GM23338 (cell line): ENCODE results near the gene KPNA4. TPM values are rescaled to one million over a fixed set of nuclear protein-coding genes. Genes with fewer than 3 reads are reported as not detected.

Source experiments
- ATAC-seq: fragments of 200-7000 bp; cut with Tn5 transposase; 3 replicates; pipeline ENCODE4 v1.9.1; 2020
- DNase-seq: peaks from one replicate; pipeline ENCODE4 v3.0.0-alpha.2; 2015; ENCODE audit warnings: low spot score
- H2AFZ ChIP-seq: fragments of 200-600 bp; sonication (generic); 2 replicates; pipeline ENCODE4 v1.8.0; 2016; ENCODE audit warnings: antibody characterized with exemption, mild to moderate bottlenecking, moderate library complexity
- H3F3A ChIP-seq: fragments of 200-600 bp; sonication (generic); replicated peaks from 2 replicates; pipeline ENCODE4 v1.8.0; 2017; ENCODE audit warnings: antibody characterized with exemption, mixed run types, low read depth
- H3K27ac ChIP-seq: fragments of 200-600 bp; sonication (generic); 2 replicates; pipeline ENCODE4 v1.6.1; 2016; ENCODE audit warnings: low read depth
- H3K27me3 ChIP-seq: fragments of 200-600 bp; sonication (generic); 2 replicates; pipeline ENCODE4 v1.8.0; 2016; ENCODE audit warnings: mild to moderate bottlenecking, mixed run types, moderate library complexity; ENCODE audit not compliant: insufficient read depth
- H3K36me3 ChIP-seq: fragments of 200-600 bp; sonication (generic); 2 replicates; pipeline ENCODE4 v1.8.0; 2016; ENCODE audit warnings: mild to moderate bottlenecking; ENCODE audit not compliant: insufficient read depth
- H3K4me1 ChIP-seq: fragments of 200-600 bp; sonication (generic); 2 replicates; pipeline ENCODE4 v1.8.0; 2016; ENCODE audit warnings: mild to moderate bottlenecking, moderate library complexity; ENCODE audit not compliant: insufficient read depth
- H3K4me2 ChIP-seq: fragments of 200-600 bp; sonication (generic); 2 replicates; pipeline ENCODE4 v1.7.1; 2017; ENCODE audit warnings: mixed run types
- H3K4me3 ChIP-seq: fragments of 200-600 bp; sonication (generic); 2 replicates; pipeline ENCODE4 v1.6.1; 2016; ENCODE audit warnings: mixed run types
- H3K79me2 ChIP-seq: fragments of 200-600 bp; sonication (generic); replicated peaks from 2 replicates; pipeline ENCODE4 v1.8.0; 2017; ENCODE audit warnings: mild to moderate bottlenecking; ENCODE audit not compliant: insufficient read depth
- H3K9me2 ChIP-seq: fragments of 200-600 bp; sonication (generic); 2 replicates; pipeline ENCODE4 v1.8.0; 2017; ENCODE audit not compliant: insufficient read depth
- H4K20me1 ChIP-seq: fragments of 200-600 bp; sonication (generic); replicated peaks from 2 replicates; pipeline ENCODE4 v1.8.0; 2017; ENCODE audit warnings: mild to moderate bottlenecking; ENCODE audit not compliant: insufficient read depth
- H3K27ac Mint-ChIP-seq: 2 replicates; pipeline ENCODE4 v1.8.0; 2020; ENCODE audit warnings: inconsistent platforms, mild to moderate bottlenecking, moderate library complexity, mixed read lengths
- H3K27me3 Mint-ChIP-seq: 3 replicates; pipeline ENCODE4 v1.8.0; 2022; ENCODE audit warnings: low read depth, mild to moderate bottlenecking, moderate library complexity, mixed read lengths, inconsistent platforms; ENCODE audit not compliant: insufficient read depth, poor library complexity
- H3K36me3 Mint-ChIP-seq: 3 replicates; pipeline ENCODE4 v1.8.0; 2021; ENCODE audit warnings: low read depth, mild to moderate bottlenecking, inconsistent platforms, moderate library complexity, mixed read lengths
- H3K4me1 Mint-ChIP-seq: 3 replicates; pipeline ENCODE4 v1.8.0; 2020; ENCODE audit warnings: mild to moderate bottlenecking, inconsistent platforms, mixed read lengths
- H3K4me3 Mint-ChIP-seq: 3 replicates; pipeline ENCODE4 v1.8.0; 2021; ENCODE audit warnings: moderate library complexity, mild to moderate bottlenecking, inconsistent platforms, mixed read lengths
- H3K9me3 Mint-ChIP-seq: 3 replicates; pipeline ENCODE4 v1.8.0; 2020; ENCODE audit warnings: moderate library complexity, mild to moderate bottlenecking, inconsistent platforms, mixed read lengths
- CREB1 ChIP-seq: fragments of 250-450 bp; sonication (Bioruptor Pico); IDR thresholded peaks from 2 replicates; pipeline ENCODE4 v1.5.0; 2020; ENCODE audit warnings: low read depth, mild to moderate bottlenecking, moderate library complexity
- CTCF ChIP-seq, 2 experiments: fragments of 200-600 bp in 1 of 2; sonication (generic) in 1 of 2; conservative IDR thresholded peaks; 2 replicates each; pipeline versions ENCODE4 v1.5.1 to v1.6.1; 2016 to 2017; ENCODE audit warnings: antibody characterized with exemption in 2 of 2, low read depth in 2 of 2, mild to moderate bottlenecking in 2 of 2, moderate library complexity in 1 of 2
- EZH2 ChIP-seq: fragments of 200-600 bp; sonication (generic); IDR thresholded peaks from one replicate; pipeline ENCODE4 v1.8.0; 2017; ENCODE audit warnings: antibody characterized with exemption, mild to moderate bottlenecking, low read depth; ENCODE audit not compliant: unreplicated experiment
- EZH2phosphoT487 ChIP-seq: fragments of 200-600 bp; sonication (generic); IDR thresholded peaks from one replicate; pipeline ENCODE4 v1.8.1; 2018; ENCODE audit warnings: antibody characterized with exemption; ENCODE audit not compliant: unreplicated experiment
- JUNB ChIP-seq: IDR thresholded peaks from one replicate; pipeline ENCODE4 v1.6.1; 2016; ENCODE audit warnings: antibody characterized with exemption; ENCODE audit not compliant: unreplicated experiment
- NANOG ChIP-seq: IDR thresholded peaks from 2 replicates; pipeline ENCODE4 v1.6.1; 2016; ENCODE audit warnings: antibody characterized with exemption, borderline replicate concordance
- POLR2AphosphoS5 ChIP-seq: IDR thresholded peaks from 2 replicates; pipeline ENCODE4 v1.6.1; 2016; ENCODE audit warnings: antibody characterized with exemption, low read depth
- REST ChIP-seq: IDR thresholded peaks from one replicate; pipeline ENCODE4 v1.6.1; 2018; ENCODE audit warnings: antibody characterized with exemption; ENCODE audit not compliant: unreplicated experiment
- STAT1 ChIP-seq: IDR thresholded peaks from one replicate; pipeline ENCODE4 v1.6.1; 2016; ENCODE audit warnings: antibody characterized with exemption; ENCODE audit not compliant: unreplicated experiment
- ZNF331 ChIP-seq: fragments of 250-450 bp; sonication (Bioruptor Pico); IDR thresholded peaks from 2 replicates; pipeline ENCODE4 v1.5.0; 2020; ENCODE audit warnings: low read depth, mild to moderate bottlenecking, moderate library complexity
- ZNF462 ChIP-seq: fragments of 250-450 bp; sonication (Bioruptor Pico); IDR thresholded peaks from 2 replicates; pipeline ENCODE4 v1.5.0; 2020; ENCODE audit warnings: mild to moderate bottlenecking, moderate library complexity
- polyA plus RNA-seq: library from polyadenylated mRNA; unstranded; fragments of >200 nt; fragmentation: Nextera tagmentation; extraction: Ambion mirVana; gene quantifications from 2 replicates; pipeline ENCODE4 v1.2.1, GENCODE V29; 2016
- total RNA-seq: library from RNA; depleted of rRNA; stranded (reverse); fragments of >200 nt; shearing (Covaris generic); gene quantifications from 2 replicates; pipeline ENCODE4 v1.2.3, GENCODE V29; 2014

The KPNA4 gene
- total and polyA plus RNA-seq, 2 experiments from 2014 or later = 17.8 to 36.2 TPM

- H3F3A ChIP-seq = no peaks in the 10 kb centered on the region
- no peaks in the 10 kb centered on the region for H3K27me3 ChIP-seq
- H2AFZ ChIP-seq = no peak overlapping the region
- no peak overlapping the region for H3K4me2 ChIP-seq
- H3K36me3 Mint-ChIP-seq = no peaks in the 10 kb centered on the region
- H3K4me1 Mint-ChIP-seq = no peaks in the 10 kb centered on the region
- no peak overlapping the region for H3K4me3 Mint-ChIP-seq
- no peaks in the 10 kb centered on the region for H3K79me2 ChIP-seq
- no peaks in the 10 kb centered on the region for H4K20me1 ChIP-seq
- TF ChIP-seq CREB1 (CRISPR knock-in tag) (no peak), ZNF462 (CRISPR knock-in tag) (no peak), JUNB (no peak), ZNF331 (CRISPR knock-in tag) (no peak), STAT1 (no peak), POLR2AphosphoS5 (no peak), NANOG (no peak), EZH2phosphoT487 (no peak), EZH2 (no peak), REST (no peak), CTCF (conservative IDR thresholded peaks at IDR 0.05; ENCODE audit: low read depth in 2 of 2) (no peak)
- no peaks in the 10 kb centered on the region for H3K4me1 ChIP-seq
- no peak overlapping the region for H3K27ac ChIP-seq
- H3K27me3 Mint-ChIP-seq = peaks cover 2% of the 10 kb centered on the region
- no peaks in the 10 kb centered on the region for H3K9me3 Mint-ChIP-seq
- DNase-seq = no peak
- no peaks in the 10 kb centered on the region for H3K36me3 ChIP-seq
- no peak for ATAC-seq
- H3K9me2 ChIP-seq = no peaks in the 10 kb centered on the region
- no peak overlapping the region for H3K27ac Mint-ChIP-seq
- H3K4me3 ChIP-seq = no peak overlapping the region
Measured at GRCh38 chr3:160613661-160614060, 48.3 kb upstream of the KPNA4 start.
